Peyer's patch (tissue), 4 donors: ENCODE data around the gene GPC5.

Experiments
- CTCF ChIP-seq, 6 experiments: fragments of 450-650 bp in 4 of 6; fragments of 200-600 bp in 2 of 6; sonication (generic) in 1 of 6; IDR thresholded peaks; one replicate each; pipeline ENCODE4 v1.5.1; 2017 to 2019; ENCODE audit warnings: antibody characterized with exemption in 6 of 6, mild to moderate bottlenecking in 3 of 6, moderate library complexity in 1 of 6
- POLR2A ChIP-seq, 2 donors: fragments of 450-650 bp; IDR thresholded peaks; one replicate each; pipeline ENCODE4 v1.5.1; 2017; ENCODE audit warnings: antibody characterized with exemption in 2 of 2, mild to moderate bottlenecking in 2 of 2, moderate library complexity in 2 of 2

- TF ChIP-seq CTCF (IDR thresholded peaks at IDR 0.05) (no peak), POLR2A (IDR thresholded peaks at IDR 0.05) (no peak)
These were observed 1093.4 kb downstream of the GPC5 start for GRCh38 chr13:92491839-92492238.
